Cardiac fibroblast (primary cell): ENCODE measurements around the gene RXFP1.

Experiments
- DNase-seq, 2 donors: peaks; one replicate each; pipeline versions ENCODE4 v3.0.0 to v3.0.0-alpha.2; 2010; ENCODE audit warnings: low read depth in 2 of 2
- H3K4me3 ChIP-seq, 2 donors: replicated peaks in 1 of 2; 1 replicate in 1 of 2; 2 replicates in 1 of 2; pipeline ENCODE4 v1.5.1; 2011; ENCODE audit warnings: low read depth in 2 of 2, low read length in 2 of 2, mild to moderate bottlenecking in 2 of 2, moderate library complexity in 1 of 2
- CTCF ChIP-seq: IDR thresholded peaks from one replicate; pipeline ENCODE4 v1.5.1; 2011; ENCODE audit warnings: low read depth, mild to moderate bottlenecking, low read length, inconsistent platforms

Gene RXFP1

GRCh38 chr4:158521484-158522088, at the start of gene RXFP1:
TSS of gene RXFP1 (plus strand) at chr4:158521882. CDS start at chr4:158521977, 95 bp downstream.
- no peak for TF ChIP-seq CTCF
- peak; percentile 5 to 8 for DNase-seq
- H3K4me3 ChIP-seq = peak within 1 kb of the TSS in 1 of 2 donors; percentile 21

GRCh38 chr4:158481811-158482210, 39.9 kb upstream of the RXFP1 start:
- no peak overlapping the region for H3K4me3 ChIP-seq
- no peak for DNase-seq
- no peak for TF ChIP-seq CTCF

- no peak for TF ChIP-seq CTCF
- DNase-seq = peak in 1 of 2 donors; percentile 45
These were observed 37.4 kb upstream of the RXFP1 start for GRCh38 chr4:158484173-158484885.

GRCh38 chr4:158490629-158491028, 31.1 kb upstream of the RXFP1 start:
- no peak for DNase-seq
- H3K4me3 ChIP-seq = no peak overlapping the region
- TF ChIP-seq CTCF = no peak

More at GRCh38 chr4:158484173-158484885, 37.4 kb upstream of the RXFP1 start:
- no peak overlapping the region for H3K4me3 ChIP-seq

GRCh38 chr4:158492391-158492790, 29.3 kb upstream of the RXFP1 start:
- no peak for DNase-seq
- no peak for TF ChIP-seq CTCF
- H3K4me3 ChIP-seq = no peak overlapping the region

- no peak overlapping the region for H3K4me3 ChIP-seq
- peak; percentile 60 for TF ChIP-seq CTCF
- DNase-seq = peak; percentile 12 to 40
These were observed 25.5 kb upstream of the RXFP1 start for GRCh38 chr4:158496030-158496741.
